Smooth muscle cell of the coronary artery (primary cell): Measurements from ENCODE around the gene OVOL1. TPM values are rescaled to one million over a fixed set of nuclear protein-coding genes. Genes with fewer than 3 reads are reported as not detected.

ENCODE experiments used
- total RNA-seq: library from RNA; depleted of rRNA; stranded (reverse); fragments of >200 nt; gene quantifications from 2 replicates; pipeline ENCODE4 v1.2.3, GENCODE V29; 2014; ENCODE audit warnings: low replicate concordance

The OVOL1 gene
- not detected in 2 replicates for total RNA-seq

GRCh38 chr11:65786786-65787636 lies at the start of gene OVOL1:
Gene OVOL1, plus strand, starts transcription at chr11:65787063. Its CDS starts 311 bp downstream, at chr11:65787374.

GRCh38 chr11:65780770-65781151 lies 6.1 kb upstream of the OVOL1 start, which contains the start of gene AP5B1:
Gene AP5B1, minus strand, starts transcription at chr11:65780976. Its CDS starts 385 bp downstream, at chr11:65780591.

DNA sequence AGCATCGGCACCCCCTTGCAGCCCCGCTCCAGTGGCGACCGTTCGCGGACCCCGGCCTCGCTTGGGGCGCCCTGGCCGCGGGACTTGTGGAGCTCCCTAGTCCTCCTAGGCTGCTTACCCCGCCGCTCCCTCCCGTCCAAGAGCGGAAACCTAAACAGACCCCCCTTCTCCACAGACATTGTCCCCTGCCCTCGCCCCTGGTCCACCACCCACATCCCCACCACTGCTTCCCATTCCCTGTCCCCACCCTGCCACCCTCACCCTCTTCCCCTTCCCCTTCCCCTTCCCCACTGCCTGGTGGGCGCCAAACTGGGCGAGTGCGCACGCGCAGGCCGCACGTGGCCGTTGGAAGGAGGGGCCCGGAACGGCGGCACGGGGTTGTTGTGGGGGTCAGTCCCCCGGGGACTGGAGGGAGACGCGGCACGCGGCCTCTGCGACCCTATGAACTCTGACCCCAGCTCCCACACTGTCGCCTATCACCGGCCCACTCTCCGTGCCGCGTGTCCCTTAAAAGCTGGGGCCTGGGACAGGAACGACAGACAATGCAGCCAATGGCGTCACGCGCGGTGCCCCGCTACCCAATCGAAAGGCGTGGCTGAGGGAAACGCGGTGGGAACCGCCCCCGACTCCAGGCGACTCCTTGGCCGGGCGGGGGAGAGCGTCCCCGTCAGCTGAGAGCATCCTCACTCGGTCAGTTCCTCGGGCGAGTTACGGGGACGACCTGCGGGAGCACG lies 46.6 kb downstream of the OVOL1 start, which contains the start of gene SNX32:
Gene SNX32, plus strand, starts transcription at position 667 of the 734 bp plus-strand sequence. CDS start 103 bp downstream, outside the sequence.

Other genes starting within 250 kb of the OVOL1 start
- 30.2 and 64.4 TPM in 2 replicates for gene LTBP3, start 228.7 kb upstream of the OVOL1 start, total RNA-seq
- gene ZNRD2, start 216.6 kb upstream of the OVOL1 start, total RNA-seq = 34.3 and 43.3 TPM in 2 replicates
- 5.5 and 27.7 TPM in 2 replicates for gene FAM89B, start 214.5 kb upstream of the OVOL1 start, total RNA-seq
- gene EHBP1L1, start 211.0 kb upstream of the OVOL1 start, total RNA-seq = 46.1 and 54.4 TPM in 2 replicates
- gene KCNK7, start 191.3 kb upstream of the OVOL1 start, total RNA-seq = 0.23 TPM in 1 of 2 replicates, not detected in the other
- 19.1 and 20.2 TPM in 2 replicates for gene MAP3K11, start 172.8 kb upstream of the OVOL1 start, total RNA-seq
- 10.4 and 10.5 TPM in 2 replicates for gene PCNX3, start 171.3 kb upstream of the OVOL1 start, total RNA-seq
- 10.2 and 14.0 TPM in 2 replicates for gene SIPA1, start 149.0 kb upstream of the OVOL1 start, total RNA-seq
- gene RELA, start 124.1 kb upstream of the OVOL1 start, total RNA-seq = 12.9 and 17.1 TPM in 2 replicates
- 42.8 and 57.1 TPM in 2 replicates for gene KAT5, start 74.8 kb upstream of the OVOL1 start, total RNA-seq
- gene RNASEH2C, start 66.3 kb upstream of the OVOL1 start, total RNA-seq = 37.2 and 40.5 TPM in 2 replicates
- 1.9 and 4.4 TPM in 2 replicates for gene AP5B1, start 6.1 kb upstream of the OVOL1 start, total RNA-seq
- gene SNX32, start 46.9 kb downstream of the OVOL1 start, total RNA-seq = 1.1 and 4.3 TPM in 2 replicates
- 1,218 and 1,682 TPM in 2 replicates for gene CFL1, start 71.1 kb downstream of the OVOL1 start, total RNA-seq
- gene MUS81, start 73.4 kb downstream of the OVOL1 start, total RNA-seq = 24.6 and 40.7 TPM in 2 replicates
- 81.4 and 103 TPM in 2 replicates for gene EFEMP2, start 85.7 kb downstream of the OVOL1 start, total RNA-seq
- gene CTSW, start 92.8 kb downstream of the OVOL1 start, total RNA-seq = not detected in 2 replicates
- 206 and 226 TPM in 2 replicates for gene FIBP, start 101.4 kb downstream of the OVOL1 start, total RNA-seq
- gene CCDC85B, start 103.6 kb downstream of the OVOL1 start, total RNA-seq = 28.1 and 51.0 TPM in 2 replicates
- 0.94 and 5.3 TPM in 2 replicates for gene FOSL1, start 113.3 kb downstream of the OVOL1 start, total RNA-seq
- 14.7 and 15.8 TPM in 2 replicates for gene C11orf68, start 132.0 kb downstream of the OVOL1 start, total RNA-seq
- 156 and 329 TPM in 2 replicates for gene DRAP1, start 132.4 kb downstream of the OVOL1 start, total RNA-seq
- not detected in 2 replicates for gene TSGA10IP, start 158.4 kb downstream of the OVOL1 start, total RNA-seq
- gene SART1, start 174.7 kb downstream of the OVOL1 start, total RNA-seq = 59.2 and 75.6 TPM in 2 replicates
- 30.3 and 32.8 TPM in 2 replicates for gene EIF1AD, start 215.1 kb downstream of the OVOL1 start, total RNA-seq
- gene BANF1, start 215.4 kb downstream of the OVOL1 start, total RNA-seq = 9.2 and 26.8 TPM in 2 replicates
- 2.3 and 2.8 TPM in 2 replicates for gene CST6, start 224.9 kb downstream of the OVOL1 start, total RNA-seq
- 0.68 TPM in 1 of 2 replicates, not detected in the other for gene CATSPER1, start 239.4 kb downstream of the OVOL1 start, total RNA-seq